ENCODE data around the gene MFAP5.

GRCh38 chr12:8628731-8629130 lies 33.9 kb downstream of the MFAP5 start:
- no peak for TF ChIP-seq ZNF8 (CRISPR knock-in tag; IDR thresholded peaks at IDR 0.05)
- no peak for TF ChIP-seq ZFP30 (CRISPR knock-in tag; IDR thresholded peaks at IDR 0.05)
- TF ChIP-seq ARNTL (CRISPR knock-in tag; IDR thresholded peaks at IDR 0.05; ENCODE audit: borderline replicate concordance, low read depth): no peak
- TF ChIP-seq ZNF565 (CRISPR knock-in tag; conservative IDR thresholded peaks at IDR 0.05; ENCODE audit: low read depth): no peak

All from SK-N-SH treated with all-trans-retinoic acid at 6 μM for 48 hours (cell line).